OCI-LY7 (cell line): ENCODE results near the gene MYO9B.

Experiments used
- EZH2phosphoT487 ChIP-seq: fragments of 200-600 bp; sonication (generic); IDR thresholded peaks from 2 replicates; pipeline ENCODE4 v1.6.1; 2018; ENCODE audit warnings: low read depth, borderline replicate concordance, mild to moderate bottlenecking, mixed run types, antibody characterized with exemption, low read length, moderate library complexity, mixed read lengths
- TF ChIP-seq, protein P1 (sequence below): fragments of 200-600 bp; sonication (generic); conservative IDR thresholded peaks from 2 replicates; pipeline ENCODE4 v1.5.1; 2014; ENCODE audit warnings: mild to moderate bottlenecking, antibody characterized with exemption, low read length, moderate library complexity, mixed read lengths

DNA sequence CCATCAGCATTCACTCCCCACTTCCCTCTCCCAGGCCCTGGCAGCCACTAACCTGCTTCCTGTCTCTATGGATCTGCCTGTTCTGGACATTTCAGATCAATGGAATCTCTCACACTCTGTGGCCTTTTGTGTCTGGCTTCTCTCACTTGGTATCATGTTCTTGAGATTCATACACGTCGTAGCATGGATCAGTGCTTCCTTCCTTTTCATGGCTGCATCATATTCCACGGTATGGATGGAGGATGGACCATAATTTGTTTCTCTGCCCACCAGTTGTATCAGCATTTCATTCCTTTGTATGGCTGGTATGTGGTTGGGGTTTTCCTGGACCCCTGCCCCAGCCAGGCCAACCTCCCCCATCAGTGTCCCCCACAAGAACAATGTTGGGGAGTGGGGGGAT lies 36.2 kb downstream of the MYO9B start:
- TF ChIP-seq, protein P1, sequence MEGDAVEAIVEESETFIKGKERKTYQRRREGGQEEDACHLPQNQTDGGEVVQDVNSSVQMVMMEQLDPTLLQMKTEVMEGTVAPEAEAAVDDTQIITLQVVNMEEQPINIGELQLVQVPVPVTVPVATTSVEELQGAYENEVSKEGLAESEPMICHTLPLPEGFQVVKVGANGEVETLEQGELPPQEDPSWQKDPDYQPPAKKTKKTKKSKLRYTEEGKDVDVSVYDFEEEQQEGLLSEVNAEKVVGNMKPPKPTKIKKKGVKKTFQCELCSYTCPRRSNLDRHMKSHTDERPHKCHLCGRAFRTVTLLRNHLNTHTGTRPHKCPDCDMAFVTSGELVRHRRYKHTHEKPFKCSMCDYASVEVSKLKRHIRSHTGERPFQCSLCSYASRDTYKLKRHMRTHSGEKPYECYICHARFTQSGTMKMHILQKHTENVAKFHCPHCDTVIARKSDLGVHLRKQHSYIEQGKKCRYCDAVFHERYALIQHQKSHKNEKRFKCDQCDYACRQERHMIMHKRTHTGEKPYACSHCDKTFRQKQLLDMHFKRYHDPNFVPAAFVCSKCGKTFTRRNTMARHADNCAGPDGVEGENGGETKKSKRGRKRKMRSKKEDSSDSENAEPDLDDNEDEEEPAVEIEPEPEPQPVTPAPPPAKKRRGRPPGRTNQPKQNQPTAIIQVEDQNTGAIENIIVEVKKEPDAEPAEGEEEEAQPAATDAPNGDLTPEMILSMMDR = no peak
- TF ChIP-seq EZH2phosphoT487 = no peak
